ENCODE measurements around the gene COX6A2. TPM values are rescaled to one million over a fixed set of nuclear protein-coding genes. Genes with fewer than 3 reads are reported as not detected.

Gene COX6A2
- total RNA-seq, 1 experiment from 2014 or later, result not detected

- no peak for TF ChIP-seq ESRRA (CRISPR knock-in tag; IDR thresholded peaks at IDR 0.05; ENCODE audit: borderline replicate concordance)
- peak; percentile 4; the same call in 1 of the 2 replicates for TF ChIP-seq FOXP1 (CRISPR knock-in tag; IDR thresholded peaks at IDR 0.05; ENCODE audit: borderline replicate concordance)
- TF ChIP-seq FOXK1 (CRISPR knock-in tag; IDR thresholded peaks at IDR 0.05), result no peak
- TF ChIP-seq ETV6 (CRISPR knock-in tag; IDR thresholded peaks at IDR 0.05), result no peak
- no peak for TF ChIP-seq ZNF263 (CRISPR knock-in tag; IDR thresholded peaks at IDR 0.05; ENCODE audit: low read depth)
- TF ChIP-seq ZBTB43 (CRISPR knock-in tag; IDR thresholded peaks at IDR 0.05), result no peak
- no peak for TF ChIP-seq ZSCAN18 (CRISPR knock-in tag; IDR thresholded peaks at IDR 0.05)
- TF ChIP-seq CTCF (IDR thresholded peaks at IDR 0.05), result no peak
- TF ChIP-seq PRDM15 (CRISPR knock-in tag; IDR thresholded peaks at IDR 0.05), result peak; percentile 72; the same call in 1 of the 2 replicates
- no peak for TF ChIP-seq STAT6 (CRISPR knock-in tag; conservative IDR thresholded peaks at IDR 0.05; ENCODE audit: low read depth)
- TF ChIP-seq GRHL2 (CRISPR knock-in tag; IDR thresholded peaks at IDR 0.05; ENCODE audit: insufficient replicate concordance, severe bottlenecking), result no peak
Measured at GRCh38 chr16:31476303-31477219, 48.4 kb upstream of the COX6A2 start (continued).

GRCh38 chr16:31475946-31476302 lies 47.8 kb upstream of the COX6A2 start:
- Mint-ChIP-seq H3K27me3 (ENCODE audit: low read depth) (peaks cover 88% of the 10 kb centered on the region), H3K36me3 (no peaks in the 10 kb centered on the region), H3K27ac (no peak overlapping the region), H3K4me1 (peaks cover 16% of the 10 kb centered on the region), H3K9me3 (0 out of 2 replicates have a peak, but pooled peaks cover 5% of the 10 kb centered on the region), H3K4me3 (peak overlapping the region; percentile 81)
- CTCF ChIA-PET, result interaction anchor here (0.8 to 13.1 kb wide), 4 partner anchors 12 to 239 kb away, joined by 3 to 221 read pairs (median 17); partner anchors contain the start of gene ARMC5
- no peak for ATAC-seq
- POLR2A ChIA-PET, result interaction anchor here (0.5 to 1.2 kb wide), 4 partner anchors 11 to 422 kb away, joined by 4 to 7 read pairs (median 4); no protein-coding TSS in a partner anchor
- DNase-seq (ENCODE audit: low spot score), result peak; percentile 41
- no peak for TF ChIP-seq TEAD1 (CRISPR knock-in tag; IDR thresholded peaks at IDR 0.05)
- no peak for TF ChIP-seq ZNF219 (CRISPR knock-in tag; IDR thresholded peaks at IDR 0.05; ENCODE audit: borderline replicate concordance)
- TF ChIP-seq ZNF281 (CRISPR knock-in tag; IDR thresholded peaks at IDR 0.05), result no peak
- TF ChIP-seq RELA (CRISPR knock-in tag; IDR thresholded peaks at IDR 0.05; ENCODE audit: borderline replicate concordance), result 0 out of 2 replicates have a peak, but pooled peaks have one; percentile 26
- TF ChIP-seq ATF1 (CRISPR knock-in tag; IDR thresholded peaks at IDR 0.05), result no peak; the same call in 1 of the 2 replicates
- peak; percentile 40; the same call in 1 of the 2 replicates for TF ChIP-seq USF1 (CRISPR knock-in tag; IDR thresholded peaks at IDR 0.05)
- TF ChIP-seq FOXP1 (CRISPR knock-in tag; IDR thresholded peaks at IDR 0.05; ENCODE audit: borderline replicate concordance), result peak; percentile 42; the same call in 1 of the 2 replicates
- TF ChIP-seq MAX (CRISPR knock-in tag; IDR thresholded peaks at IDR 0.05), result peak; percentile 79; the same call in 1 of the 2 replicates
